HG03139 (cell line): ENCODE measurements around the gene NHLRC4.

ENCODE experiments used
- ATAC-seq: cut with Tn5 transposase; IDR thresholded peaks from one replicate; pipeline ENCODE4 v1.9.1; 2021; ENCODE audit not compliant: unreplicated experiment

The NHLRC4 gene

DNA sequence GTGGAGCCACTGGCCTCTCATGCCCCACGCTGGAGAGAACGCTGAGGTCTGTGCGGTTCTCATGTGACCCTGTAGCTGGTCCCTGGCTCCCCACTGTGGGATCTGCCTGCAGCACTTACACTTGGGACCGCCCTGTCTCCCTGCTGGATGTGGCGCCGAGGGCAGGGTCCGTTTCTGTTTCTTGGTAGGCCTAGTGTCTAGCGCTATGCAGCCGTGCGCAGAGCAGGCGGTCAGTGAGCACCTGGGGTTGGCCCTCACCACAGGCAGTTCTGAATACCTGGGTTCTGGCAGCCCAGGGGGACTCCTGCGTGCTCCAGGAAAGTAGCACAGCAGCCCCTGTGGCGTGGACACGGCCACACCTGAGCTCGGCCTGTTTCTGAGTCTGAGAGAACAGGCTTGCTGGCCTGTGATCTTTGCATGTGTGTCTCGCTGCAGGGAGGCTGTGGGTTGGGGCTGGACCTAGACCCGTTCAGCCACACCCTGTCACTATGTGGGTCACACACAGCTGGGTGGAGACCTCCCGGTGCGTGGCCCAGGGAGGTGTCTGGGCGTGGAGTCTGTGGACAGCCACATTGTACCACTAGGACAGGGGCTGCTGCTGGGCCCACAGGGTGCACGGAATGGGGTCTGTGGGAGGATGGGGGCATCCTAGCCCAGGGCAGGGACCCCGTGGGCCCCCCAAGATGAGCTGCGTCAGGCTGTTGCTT lies 36.5 kb upstream of the NHLRC4 start:
- no peak for ATAC-seq

DNA sequence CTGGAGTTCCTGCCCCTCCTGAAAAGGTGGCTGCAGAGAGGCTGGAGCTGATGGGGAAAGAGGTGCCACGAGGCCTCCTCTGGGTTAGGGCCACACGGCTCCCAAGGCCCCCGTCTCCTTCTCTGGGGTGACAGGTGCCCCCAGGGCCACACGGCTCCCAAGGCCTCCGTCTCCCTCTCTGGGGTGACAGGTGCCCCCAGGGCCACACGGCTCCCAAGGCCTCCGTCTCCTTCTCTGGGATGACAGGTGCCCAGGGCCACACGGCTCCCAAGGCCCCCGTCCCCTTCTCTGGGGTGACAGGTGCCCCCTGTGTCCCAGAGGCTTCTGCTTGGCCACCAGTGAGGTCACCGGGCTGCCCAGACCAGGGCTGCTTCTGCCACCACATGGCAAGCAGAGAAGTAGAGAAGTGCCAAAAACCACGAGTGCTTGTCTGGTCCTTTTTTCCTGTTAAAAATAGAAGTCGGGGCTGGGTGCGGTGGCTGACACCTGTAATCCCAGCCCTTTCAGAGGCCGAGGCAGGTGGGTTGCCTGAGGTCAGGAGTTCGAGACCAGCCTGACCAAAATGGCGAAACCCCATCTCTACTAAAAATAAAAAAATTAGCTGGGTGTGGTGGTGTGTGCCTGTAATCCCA lies 35.2 kb upstream of the NHLRC4 start:
- ATAC-seq, result no peak

DNA sequence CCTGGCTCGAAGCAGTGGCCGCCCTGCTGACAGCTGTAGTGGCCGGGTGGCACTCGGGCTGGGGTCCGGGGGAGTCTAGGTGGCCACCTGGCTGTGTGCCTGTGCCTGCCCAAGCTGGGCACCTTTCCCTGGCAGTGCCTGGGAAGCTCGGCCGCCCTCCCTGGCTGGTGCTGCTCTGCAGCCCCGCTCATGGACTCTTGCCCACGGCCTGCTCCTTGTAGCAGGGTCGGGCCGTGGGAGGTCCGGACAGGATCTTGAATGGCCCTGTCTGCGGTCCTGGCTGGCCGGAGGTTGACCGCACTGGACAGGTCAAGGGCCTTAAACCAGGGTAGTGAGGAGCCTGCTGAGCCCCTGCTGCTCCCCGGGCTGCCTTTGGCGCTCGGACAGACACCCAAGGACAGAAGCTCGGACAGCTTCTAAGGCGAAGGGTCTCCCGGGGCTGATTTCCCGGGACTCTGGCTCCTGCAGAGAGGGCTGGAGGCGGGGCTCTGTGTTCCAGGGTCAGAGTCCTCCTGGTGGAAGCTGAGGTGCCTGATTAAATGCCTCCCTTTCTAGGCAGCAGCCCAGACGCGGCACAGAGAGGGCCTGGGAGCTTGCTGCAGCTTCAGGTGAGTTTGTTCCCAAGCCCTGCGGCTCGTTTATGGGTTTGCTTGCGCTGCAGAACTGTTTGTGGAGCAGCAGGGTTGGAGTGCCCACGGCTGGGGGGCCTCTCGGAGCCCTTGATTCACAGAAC lies 33.2 kb upstream of the NHLRC4 start:
- no peak for ATAC-seq

DNA sequence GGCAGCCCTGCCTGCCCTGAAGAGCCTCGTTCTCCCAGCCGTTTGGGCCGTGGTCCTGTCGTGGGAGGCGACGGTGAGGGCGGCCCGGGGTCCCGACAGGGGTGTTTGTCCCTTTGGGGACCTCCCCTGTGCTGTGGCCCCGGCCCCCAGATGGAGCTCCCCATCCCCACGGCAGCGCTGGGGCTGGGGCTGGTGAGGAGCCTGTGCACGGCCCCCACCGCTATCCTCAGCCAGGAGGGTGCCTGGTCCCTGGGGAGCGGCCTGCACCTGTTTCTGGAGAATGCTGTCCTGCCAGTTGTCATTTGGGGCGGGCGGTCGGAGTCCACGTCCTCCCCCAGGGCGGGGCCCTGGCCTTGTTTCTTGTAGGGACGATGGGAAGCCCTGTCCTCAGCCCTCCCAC lies 32.7 kb upstream of the NHLRC4 start:
- ATAC-seq, result no peak

DNA sequence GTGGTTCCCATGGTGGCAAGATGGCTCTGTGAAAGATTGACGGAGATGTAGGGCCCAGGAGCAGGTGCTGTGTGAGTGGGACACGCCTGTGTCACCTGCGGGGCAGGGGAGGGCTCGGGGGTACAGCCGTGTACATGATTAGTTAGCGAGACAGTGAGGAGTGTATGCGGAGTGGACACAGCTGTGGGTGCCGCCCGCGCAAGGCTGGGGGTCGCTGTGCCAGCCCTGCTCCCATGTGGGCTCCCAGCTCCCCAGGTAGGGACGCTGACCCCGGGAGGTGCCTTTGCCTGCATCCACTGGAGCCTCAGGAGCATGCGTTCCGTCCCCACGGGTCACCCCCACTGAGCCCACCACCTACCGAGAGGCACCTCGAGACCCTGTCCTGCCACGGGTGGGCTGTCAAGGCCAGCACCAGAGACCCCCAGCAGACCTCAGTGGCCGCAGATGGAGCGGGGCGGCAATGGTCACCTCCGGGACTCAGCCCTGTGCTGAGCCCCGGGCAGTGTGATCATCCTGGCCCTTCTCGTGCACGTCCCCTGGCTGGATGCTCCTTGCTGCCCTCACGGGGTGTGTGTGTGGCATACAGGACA lies 31.9 kb upstream of the NHLRC4 start:
- ATAC-seq, result no peak

DNA sequence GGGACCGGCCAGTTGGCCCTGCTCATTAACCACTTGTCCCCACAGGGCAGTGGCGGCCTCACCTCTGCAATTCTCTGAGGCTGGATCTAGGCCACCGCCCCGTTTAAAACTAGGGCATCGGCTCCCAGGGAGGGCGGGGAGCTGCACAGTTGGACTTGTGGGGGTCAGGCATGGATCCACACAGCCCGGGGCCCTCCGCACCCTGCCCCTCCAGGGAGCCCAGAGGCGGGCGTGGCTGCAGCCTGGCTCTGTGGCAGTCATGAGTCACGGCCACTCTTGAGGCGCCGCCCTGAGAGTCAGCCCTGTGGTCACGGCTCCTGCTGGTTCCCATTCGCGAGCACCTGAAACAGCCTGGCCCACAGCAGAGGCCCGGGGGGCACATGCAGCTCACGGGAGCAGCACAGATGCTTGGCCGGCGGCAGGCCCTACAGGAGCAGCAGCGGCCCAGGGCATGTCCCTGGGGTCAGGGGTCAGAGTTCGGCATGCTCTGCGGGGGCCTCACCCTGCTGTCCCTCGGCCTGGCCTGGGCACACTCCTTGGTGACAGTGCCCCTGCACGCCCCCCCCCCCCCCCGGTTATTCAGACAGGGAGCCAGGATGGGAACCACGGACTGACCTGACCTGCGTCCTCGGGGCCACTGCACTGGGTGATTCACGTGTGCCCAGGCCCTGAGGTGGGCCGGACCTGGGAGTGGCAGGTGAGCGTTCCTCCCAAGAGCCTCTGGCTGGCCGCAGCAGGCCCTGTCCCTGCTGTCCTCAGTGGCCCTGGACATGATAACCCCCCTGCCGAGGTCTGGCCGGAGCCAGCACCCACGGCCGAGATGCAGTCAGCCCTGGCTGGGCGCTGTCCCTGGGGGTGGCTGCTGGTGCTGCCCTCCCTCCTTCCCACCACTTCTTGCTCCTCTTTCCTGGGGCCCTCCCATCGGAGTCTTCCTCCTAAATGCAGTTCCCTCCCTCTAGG lies 31.1 kb upstream of the NHLRC4 start:
- no peak for ATAC-seq

DNA sequence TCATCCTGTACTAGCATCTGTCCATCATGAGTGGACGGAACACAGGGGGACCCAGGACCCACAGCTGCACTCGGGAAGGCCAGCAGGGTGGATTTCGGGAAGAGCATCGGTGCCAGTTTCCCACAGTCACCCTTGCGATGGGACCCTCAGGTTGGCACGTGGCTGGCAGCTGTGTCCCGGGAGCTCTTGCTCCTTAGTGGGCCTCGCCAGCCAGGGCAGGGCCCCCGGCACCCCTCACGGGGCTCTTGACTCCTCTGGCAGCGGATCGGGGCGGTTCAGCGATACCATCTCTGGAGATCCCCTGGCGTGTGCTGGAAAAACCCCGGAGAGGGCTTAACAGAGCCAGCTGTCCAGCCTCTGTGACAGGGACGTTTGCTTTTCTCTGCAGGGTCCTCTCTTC lies 30.1 kb upstream of the NHLRC4 start:
- no peak for ATAC-seq

DNA sequence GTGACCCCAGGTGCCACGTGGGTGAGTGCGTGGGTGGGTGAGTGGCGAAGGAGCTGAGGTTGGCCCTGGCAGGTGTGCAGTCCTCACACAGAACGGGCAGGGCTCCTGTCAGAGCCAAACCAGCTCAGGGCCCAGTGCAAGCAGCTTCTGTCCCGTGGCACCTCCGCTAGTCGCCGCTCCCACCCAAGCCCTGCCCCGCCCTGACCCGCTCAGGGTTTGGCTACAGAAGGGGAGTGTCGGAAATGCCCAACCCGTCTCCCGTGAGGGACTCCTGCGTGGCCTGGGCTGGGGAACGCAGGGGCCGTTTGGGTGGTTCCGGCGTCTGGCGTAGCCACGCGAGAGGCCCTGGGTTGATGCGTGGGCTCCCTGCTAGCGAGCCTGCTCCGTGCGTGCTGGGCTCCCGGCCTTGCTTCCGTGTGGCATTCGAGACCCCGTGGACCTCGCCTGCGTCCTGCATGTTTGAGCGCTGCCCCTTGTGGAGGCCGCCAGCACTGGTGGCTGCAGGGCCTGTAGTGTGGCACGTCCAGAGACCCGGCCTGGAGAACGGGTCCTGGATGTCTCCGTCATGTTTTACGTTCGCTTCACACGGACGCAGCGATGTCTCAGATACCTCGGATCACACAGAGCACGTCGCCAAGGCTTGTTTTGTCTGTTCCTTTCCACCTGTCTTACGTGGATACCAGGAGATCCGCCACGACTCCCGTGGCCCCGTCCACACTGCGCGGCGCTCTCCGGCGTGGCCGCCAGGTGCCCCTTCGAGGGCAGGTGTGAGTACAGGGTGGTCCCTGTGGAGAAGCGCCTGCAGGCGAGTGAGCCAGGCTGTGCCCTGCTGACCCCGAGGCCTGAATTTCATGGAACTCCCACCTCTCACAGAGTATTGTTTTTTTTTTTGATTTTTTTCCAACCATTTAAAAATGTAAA lies 29.1 kb upstream of the NHLRC4 start:
- ATAC-seq, result no peak

DNA sequence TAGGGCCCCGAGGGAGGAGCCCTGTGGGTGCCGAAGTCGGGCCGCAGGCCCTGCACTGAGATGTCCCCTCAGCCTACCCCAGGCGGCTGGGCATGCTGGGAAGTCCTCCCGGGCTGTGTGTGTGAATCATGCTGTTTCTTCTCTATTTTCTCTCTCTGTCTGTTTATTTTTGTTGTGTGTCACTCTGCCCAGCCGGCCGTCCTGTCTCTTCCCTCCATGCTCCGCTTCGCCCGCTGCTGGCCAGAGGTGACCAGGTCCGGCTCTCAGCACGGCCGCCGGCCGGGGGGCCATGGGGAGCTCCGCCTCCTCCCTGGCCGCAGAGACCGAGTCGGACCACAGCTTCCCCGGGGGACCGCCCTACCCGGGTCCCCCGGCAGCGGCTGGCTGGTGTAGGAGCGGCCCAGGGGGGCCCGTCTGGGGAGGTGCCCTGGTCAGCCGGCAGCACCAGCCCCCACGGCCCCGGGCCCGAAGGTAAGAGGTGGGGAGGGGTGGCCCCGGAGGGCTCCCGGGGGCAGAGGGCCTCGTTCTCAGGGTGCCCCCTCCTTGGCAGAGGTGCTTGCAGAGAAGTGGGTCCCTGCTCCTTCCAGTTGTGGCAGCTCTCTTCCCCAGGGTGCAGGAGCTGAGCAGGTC lies 26.8 kb upstream of the NHLRC4 start:
- ATAC-seq, result no peak

DNA sequence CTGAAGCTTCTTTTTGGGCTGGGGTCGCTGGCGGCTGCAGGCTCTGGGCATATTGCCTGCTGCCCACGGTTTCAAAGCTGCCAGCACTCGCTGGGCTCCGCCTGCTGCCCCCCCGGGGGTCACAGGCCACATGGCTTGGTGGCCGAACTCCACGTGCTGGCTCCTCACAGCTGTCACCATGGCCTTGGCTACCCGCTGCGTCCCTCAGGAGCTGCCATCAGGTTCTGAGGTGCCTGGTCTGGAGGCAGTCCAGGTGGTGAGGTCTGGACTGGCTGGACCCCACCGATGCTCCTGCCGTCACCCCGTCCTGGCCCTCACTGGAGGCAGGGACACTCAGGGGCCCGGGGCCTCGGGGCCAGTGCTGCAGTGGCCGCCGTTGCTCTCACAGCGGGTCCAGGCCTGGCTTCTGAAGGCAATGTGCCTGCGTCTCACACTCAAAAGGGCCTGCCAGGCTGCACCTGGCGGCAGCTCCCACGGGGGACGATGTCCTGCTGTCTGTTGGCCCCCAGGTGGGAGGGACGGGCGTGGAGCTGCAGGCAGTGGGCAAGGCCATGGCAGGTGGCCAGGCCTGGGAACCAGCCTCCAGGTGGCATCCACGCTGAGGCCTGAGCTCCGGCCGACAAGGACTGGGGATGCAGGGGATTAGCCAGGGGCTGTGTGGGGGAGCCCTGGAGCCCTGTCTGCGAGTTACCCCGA lies 26.0 kb upstream of the NHLRC4 start:
- ATAC-seq, result no peak

DNA sequence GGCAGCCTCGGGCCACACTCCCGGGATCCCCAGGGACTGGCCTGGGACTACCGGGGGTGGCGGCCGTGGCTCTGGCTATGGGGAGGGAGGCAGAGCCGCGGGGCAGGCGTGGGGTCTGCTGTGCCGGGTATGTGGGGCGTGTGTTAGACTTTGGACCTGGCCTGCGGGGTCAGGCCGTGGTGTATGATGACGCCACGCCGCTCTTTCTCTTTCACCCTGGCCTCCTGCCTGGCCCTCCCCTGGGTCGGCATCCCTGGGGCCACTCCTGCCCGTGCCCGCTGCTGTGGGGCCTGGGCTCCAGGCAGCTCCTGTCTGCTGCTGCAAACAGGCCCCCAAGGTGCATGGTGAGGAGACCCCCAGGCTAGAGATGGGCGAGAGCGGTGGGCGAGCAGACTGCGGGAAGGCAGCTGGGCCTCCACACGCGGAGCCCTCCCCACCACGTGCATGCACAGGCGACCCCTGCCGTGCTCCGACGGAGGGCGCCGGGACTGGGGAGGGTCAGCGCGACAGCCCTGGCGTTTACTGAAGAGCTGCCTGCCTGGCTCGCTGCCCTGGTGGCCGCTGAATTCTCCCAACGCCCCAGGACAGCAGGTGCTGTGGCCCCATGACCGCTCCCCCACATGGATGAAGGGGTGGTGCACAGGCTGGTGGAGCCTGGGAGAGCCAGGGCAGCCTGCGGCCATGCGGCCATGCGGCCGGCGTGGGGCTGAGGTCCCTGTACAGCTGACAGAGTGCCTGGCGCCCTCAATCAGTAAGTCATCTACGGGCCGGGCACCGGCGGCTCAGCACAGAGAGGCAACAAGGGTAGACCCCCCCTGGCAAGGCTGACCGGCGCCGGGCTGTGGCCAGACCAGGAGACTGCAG lies 23.3 kb upstream of the NHLRC4 start:
- ATAC-seq, result no peak

DNA sequence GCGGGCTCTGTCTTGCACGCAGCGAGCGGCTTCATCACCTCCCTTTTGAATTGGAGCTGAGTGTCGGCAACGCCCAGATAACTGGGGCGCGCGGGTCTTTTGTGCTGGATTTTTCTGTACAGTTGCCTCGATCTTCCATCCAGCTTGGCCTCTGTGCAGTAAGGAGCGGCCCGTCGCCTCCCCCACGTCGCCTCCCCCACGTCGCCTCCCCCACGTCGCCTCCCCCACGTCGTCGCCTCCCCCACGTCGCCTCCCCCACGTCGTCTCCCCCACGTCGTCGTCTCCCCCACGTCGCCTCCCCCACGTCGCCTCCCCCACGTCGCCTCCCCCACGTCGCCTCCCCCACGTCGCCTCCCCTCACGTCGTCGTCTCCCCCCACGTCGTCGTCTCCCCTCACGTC lies 22.3 kb upstream of the NHLRC4 start:
- no peak for ATAC-seq

DNA sequence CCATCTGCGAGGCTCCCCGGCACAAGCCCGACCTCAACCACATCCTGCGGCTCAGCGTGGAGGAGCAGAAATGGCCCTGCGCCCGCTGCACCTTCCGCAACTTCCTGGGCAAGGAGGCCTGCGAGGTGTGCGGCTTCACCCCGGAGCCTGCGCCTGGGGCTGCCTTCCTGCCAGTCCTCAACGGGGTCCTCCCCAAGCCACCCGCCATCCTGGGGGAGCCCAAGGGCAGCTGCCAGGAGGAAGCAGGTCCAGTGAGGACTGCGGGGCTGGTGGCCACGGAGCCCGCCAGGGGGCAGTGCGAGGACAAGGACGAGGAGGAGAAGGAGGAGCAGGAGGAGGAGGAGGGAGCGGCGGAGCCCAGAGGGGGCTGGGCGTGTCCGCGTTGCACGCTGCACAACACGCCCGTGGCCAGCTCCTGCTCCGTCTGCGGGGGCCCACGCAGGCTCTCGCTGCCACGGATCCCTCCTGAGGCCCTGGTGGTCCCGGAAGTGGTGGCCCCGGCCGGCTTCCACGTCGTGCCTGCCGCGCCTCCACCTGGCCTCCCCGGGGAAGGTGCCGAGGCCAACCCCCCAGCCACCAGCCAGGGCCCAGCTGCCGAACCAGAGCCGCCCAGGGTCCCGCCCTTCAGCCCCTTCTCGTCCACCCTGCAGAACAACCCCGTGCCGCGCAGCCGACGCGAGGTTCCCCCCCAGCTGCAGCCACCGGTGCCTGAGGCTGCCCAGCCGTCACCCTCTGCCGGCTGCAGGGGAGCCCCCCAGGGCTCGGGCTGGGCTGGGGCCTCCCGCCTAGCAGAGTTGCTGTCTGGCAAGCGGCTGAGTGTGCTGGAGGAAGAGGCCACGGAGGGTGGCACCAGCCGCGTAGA lies 19.7 kb upstream of the NHLRC4 start:
- no peak for ATAC-seq

DNA sequence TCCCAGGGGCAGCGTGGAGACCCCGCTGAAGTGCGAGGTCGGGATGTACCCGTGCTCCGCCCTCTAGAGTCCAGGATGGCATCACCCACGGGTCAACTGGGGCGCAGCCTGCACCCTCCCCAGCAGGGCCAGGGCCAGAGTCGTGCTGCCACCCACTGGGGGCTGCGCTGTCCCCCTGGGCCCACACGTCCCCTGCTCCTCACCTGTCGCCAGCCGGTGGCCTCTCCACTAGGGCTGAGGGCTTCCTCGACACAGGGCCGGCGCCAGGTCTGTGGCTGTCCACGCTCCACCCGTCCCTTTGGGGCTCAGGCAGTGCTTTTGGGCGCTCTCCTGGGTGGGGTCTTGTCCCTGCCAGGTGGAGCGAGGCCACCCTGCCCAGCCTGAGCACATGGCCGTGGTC lies 18.2 kb upstream of the NHLRC4 start:
- no peak for ATAC-seq

DNA sequence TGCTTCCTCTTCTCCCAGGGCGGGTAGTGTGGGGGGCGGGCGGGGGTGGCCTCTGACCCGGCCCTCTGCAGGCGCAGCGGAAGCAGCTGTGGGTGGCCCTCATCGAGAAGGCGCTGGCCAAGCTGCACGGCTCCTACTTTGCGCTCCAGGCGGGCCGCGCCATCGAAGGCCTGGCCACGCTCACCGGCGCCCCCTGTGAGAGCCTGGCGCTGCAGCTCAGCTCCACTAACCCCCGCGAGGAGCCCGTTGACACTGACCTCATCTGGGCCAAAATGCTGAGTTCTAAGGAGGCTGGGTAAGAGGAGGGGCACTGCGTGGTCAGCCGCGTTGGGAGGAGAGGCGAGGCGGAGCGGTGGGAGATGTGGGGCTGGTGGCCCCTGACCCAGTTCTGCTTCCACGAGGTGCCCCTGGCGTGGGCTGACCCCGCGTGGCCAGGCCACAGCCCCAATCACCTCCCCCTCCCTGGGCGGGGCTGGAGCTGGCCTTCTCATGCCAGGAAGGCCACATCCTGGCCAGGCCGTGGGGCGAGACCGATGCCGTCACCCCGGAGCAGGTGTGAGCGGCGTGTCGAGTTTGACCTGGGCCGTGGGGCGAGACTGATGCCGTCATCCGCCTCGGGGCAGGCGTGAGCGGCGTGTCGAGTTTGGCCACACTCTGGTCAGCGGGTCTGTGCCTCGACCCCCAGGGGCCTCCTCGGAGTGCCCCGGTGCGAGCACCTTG lies 17.1 kb upstream of the NHLRC4 start:
- ATAC-seq, result no peak

DNA sequence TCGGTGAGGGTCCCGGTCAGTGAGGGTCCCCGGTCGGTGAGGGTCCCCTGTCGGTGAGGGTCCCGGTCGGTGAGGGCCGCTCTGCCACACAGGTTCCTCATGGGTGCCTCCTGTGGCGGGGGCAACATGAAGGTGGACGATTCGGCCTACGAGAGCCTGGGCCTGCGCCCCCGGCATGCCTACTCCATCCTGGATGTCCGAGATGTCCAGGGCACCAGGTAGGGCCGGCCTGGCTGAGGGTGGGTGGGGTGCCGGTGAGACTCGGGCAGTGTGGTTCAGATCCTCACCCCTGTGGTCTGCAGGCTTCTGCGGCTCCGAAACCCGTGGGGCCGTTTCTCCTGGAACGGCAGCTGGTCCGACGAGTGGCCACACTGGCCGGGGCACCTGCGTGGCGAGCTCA lies 15.6 kb upstream of the NHLRC4 start:
- no peak for ATAC-seq
